Thyroid gland (tissue), 4 donors: Measurements from ENCODE around the gene CYP2A6. TPM values are rescaled to one million over a fixed set of nuclear protein-coding genes. Genes with fewer than 3 reads are reported as not detected.
"Not testable (repeated sequence)": the region's sequence is repeated elsewhere in the genome, so short reads cannot be mapped to it uniquely, and the experiment has no call there.

ENCODE experiments used
- DNase-seq, 2 donors: peaks; one replicate each; pipeline ENCODE4 v3.0.0-alpha.2; 2019
- H3K27ac ChIP-seq, 3 donors: fragments of 200-600 bp; sonication (generic); 1 replicate in 2 of 3; 2 replicates in 1 of 3; pipeline ENCODE4 v1.5.1; 2016 to 2019; ENCODE audit warnings: mild to moderate bottlenecking in 1 of 3, moderate library complexity in 1 of 3
- H3K27me3 ChIP-seq: fragments of 200-600 bp; sonication (generic); one replicate; pipeline ENCODE4 v1.5.1; 2019
- H3K36me3 ChIP-seq, 2 donors: fragments of 200-600 bp; sonication (generic); one replicate each; pipeline ENCODE4 v1.5.1; 2016 to 2019
- H3K4me1 ChIP-seq, 2 donors: fragments of 200-600 bp; sonication (generic); one replicate each; pipeline ENCODE4 v1.5.1; 2017 to 2019
- H3K4me3 ChIP-seq, 3 donors: fragments of 200-600 bp; sonication (generic); replicated peaks in 1 of 3; 1 replicate in 2 of 3; 2 replicates in 1 of 3; pipeline ENCODE4 v1.5.1; 2016; ENCODE audit warnings: mild to moderate bottlenecking in 1 of 3
- H3K9me3 ChIP-seq: fragments of 200-600 bp; sonication (generic); one replicate; pipeline ENCODE4 v1.5.1; 2017
- POLR2A ChIP-seq, 2 donors: fragments of 450-650 bp; IDR thresholded peaks; one replicate each; pipeline ENCODE4 v1.6.1; 2017; ENCODE audit warnings: antibody characterized with exemption in 2 of 2, mild to moderate bottlenecking in 2 of 2, moderate library complexity in 1 of 2
- WGBS, 2 donors: methylation state at CpG; one replicate each; pipeline ENCODE4 v1.1.5; 2017; 5-methylcytosine and 5-hydroxymethylcytosine counted together
- intact Hi-C: fragments of 100-400 bp; cut with DNase I; formaldehyde crosslinking; loops from one replicate; pipeline ENCODE4 v1.15.1; 2023
- total RNA-seq, 4 donors: library from RNA; depleted of rRNA; stranded (reverse); fragments of >200 nt; gene quantifications; one replicate each; pipeline ENCODE4 v1.2.3, GENCODE V29; 2016
- TF ChIP-seq, protein P1 (sequence below), 6 experiments: fragments of 200-600 bp in 3 of 6; fragments of 450-650 bp in 3 of 6; sonication (generic) in 3 of 6; IDR thresholded peaks; one replicate each; pipeline ENCODE4 v1.5.1; 2016 to 2019; ENCODE audit warnings: antibody characterized with exemption in 6 of 6, mild to moderate bottlenecking in 2 of 6, inconsistent platforms in 1 of 6, moderate library complexity in 1 of 6

The CYP2A6 gene
- total RNA-seq, 4 donors from 2014 or later, result not detected

DNA sequence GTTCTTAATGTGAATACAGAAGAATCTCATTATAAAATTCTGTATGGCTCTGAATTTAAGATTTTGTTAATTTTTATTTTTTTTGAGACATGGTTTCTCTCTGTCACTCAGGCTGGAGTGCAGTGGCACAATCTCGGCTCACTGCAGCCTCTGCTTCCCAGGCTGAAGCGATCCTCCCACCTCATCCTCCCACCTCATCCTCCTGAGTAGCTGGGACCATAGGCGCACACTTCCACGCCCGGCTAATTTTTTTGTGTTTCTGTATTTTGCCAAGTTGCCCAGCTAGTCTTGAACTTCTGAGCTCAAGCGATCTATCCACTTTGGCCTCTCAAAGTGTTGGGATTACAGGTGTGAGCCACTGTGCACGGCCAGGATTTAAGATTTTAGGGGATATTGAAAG is 17.5 kb upstream of the CYP2A6 start:
- TF ChIP-seq, protein P1, sequence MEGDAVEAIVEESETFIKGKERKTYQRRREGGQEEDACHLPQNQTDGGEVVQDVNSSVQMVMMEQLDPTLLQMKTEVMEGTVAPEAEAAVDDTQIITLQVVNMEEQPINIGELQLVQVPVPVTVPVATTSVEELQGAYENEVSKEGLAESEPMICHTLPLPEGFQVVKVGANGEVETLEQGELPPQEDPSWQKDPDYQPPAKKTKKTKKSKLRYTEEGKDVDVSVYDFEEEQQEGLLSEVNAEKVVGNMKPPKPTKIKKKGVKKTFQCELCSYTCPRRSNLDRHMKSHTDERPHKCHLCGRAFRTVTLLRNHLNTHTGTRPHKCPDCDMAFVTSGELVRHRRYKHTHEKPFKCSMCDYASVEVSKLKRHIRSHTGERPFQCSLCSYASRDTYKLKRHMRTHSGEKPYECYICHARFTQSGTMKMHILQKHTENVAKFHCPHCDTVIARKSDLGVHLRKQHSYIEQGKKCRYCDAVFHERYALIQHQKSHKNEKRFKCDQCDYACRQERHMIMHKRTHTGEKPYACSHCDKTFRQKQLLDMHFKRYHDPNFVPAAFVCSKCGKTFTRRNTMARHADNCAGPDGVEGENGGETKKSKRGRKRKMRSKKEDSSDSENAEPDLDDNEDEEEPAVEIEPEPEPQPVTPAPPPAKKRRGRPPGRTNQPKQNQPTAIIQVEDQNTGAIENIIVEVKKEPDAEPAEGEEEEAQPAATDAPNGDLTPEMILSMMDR (IDR thresholded peaks at IDR 0.05), result no peak
- TF ChIP-seq POLR2A (IDR thresholded peaks at IDR 0.05), result no peak
- 79 to 81% methylated on average over 7 of the region's 7 CpGs for WGBS, 2 donors
- DNase-seq, result no peak

DNA sequence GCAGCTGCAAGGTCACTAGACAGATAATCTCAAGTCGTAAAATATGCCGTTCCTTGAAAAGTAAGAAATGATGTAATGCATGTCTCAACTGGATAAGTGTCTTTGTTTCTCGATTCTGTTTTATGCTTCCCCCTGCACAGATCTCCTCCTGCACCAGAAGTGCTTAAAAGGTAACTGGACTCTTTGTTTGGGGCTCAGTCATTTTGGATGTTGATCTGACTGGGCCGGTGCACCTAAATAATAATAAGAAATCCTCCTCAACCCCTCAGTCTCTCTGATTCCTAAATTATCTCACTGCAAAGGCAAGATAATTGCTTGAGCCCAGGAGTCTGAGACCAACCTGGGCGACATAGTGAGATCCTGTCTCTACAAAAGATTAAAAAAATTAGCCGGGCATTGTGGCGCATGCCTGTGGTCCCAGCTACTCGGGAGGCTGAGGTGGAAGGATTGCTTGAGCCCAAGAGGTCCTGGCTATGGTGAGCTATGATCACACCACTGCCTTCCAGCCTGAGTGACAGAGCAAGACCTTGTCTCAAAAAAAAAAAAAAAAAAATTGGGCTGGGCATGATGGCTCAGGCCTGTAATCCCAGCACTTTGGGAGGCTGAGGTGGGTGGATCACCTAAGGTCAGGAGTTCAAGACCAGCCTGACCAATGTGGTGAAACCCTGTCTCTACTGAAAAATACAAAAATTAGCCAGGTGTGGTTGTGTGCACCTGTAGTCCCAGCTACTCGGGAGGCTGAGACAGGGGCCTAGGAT is 14.7 kb upstream of the CYP2A6 start:
- DNase-seq, H3K27ac ChIP-seq, H3K27me3 ChIP-seq, H3K4me3 ChIP-seq, intact Hi-C loops, H3K4me1 ChIP-seq, H3K9me3 ChIP-seq, H3K36me3 ChIP-seq: not testable (repeated sequence)
- WGBS, 2 donors, result 76 to 78% methylated on average over 9 of the region's 9 CpGs

More for the DNA sequence above, 17.5 kb upstream of the CYP2A6 start:
- H3K4me3 ChIP-seq, result no peak overlapping the region
- H3K9me3 ChIP-seq, result no peaks in the 10 kb centered on the region
- no peaks in the 10 kb centered on the region for H3K4me1 ChIP-seq
- no peaks in the 10 kb centered on the region for H3K27me3 ChIP-seq
- no peak overlapping the region for H3K27ac ChIP-seq
- intact Hi-C loops, result no loop called here
- no peaks in the 10 kb centered on the region for H3K36me3 ChIP-seq

DNA sequence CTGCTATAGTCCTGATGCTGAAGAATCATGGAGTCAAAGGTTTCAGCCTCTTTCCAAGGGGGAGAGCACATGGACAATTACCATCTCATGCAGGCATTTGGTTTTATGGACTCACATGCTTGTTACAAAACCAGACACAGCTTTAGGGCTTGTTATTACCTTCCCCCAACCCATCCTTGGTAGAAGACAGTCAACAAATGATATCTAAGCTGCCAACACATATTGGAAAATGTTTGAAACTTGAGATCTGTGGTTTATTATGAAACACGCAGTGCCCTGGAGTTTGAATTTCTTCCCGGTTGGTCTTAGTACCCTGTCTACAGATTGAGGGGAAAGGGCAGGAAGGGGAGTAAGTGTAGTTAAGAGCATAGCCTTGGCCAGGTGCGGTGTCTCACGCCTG is 12.5 kb upstream of the CYP2A6 start:
- DNase-seq, result no peak
- H3K4me1 ChIP-seq, result no peaks in the 10 kb centered on the region
- TF ChIP-seq, protein P1 (IDR thresholded peaks at IDR 0.05), result no peak
- no peak for TF ChIP-seq POLR2A (IDR thresholded peaks at IDR 0.05)
- 87 to 93% methylated on average over 4 of the region's 4 CpGs for WGBS, 2 donors
- H3K9me3 ChIP-seq, result no peaks in the 10 kb centered on the region
- no peak overlapping the region for H3K27ac ChIP-seq
- H3K36me3 ChIP-seq, result no peaks in the 10 kb centered on the region
- no peak overlapping the region for H3K4me3 ChIP-seq
- H3K27me3 ChIP-seq, result no peaks in the 10 kb centered on the region
- intact Hi-C loops, result no loop called here

DNA sequence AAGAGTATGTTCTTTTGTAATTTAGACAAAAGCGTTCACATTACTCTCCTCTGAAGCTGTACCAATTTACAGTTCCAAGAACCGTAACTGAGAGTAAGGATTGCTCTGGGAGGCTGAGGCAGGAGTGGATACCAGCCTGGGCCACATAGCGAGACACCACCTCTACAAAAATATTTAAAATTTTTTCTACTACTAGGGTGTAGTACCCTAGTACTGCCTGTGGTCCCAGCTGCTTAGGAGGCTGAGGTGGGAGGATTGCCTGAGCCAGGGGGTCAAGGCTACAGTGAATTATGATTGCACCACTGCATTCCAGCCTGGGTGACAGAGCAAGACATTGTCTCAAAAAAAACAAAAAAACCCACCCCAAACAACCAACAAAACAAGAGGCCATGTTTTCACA is 12.1 kb upstream of the CYP2A6 start:
- Histone ChIP-seq H3K27me3 (no peaks in the 10 kb centered on the region), H3K4me3 (no peak overlapping the region), H3K27ac (no peak overlapping the region), H3K9me3 (no peaks in the 10 kb centered on the region), H3K36me3 (no peaks in the 10 kb centered on the region), H3K4me1 (no peaks in the 10 kb centered on the region)
- WGBS, 2 donors, result 88 to 91% methylated on average over 3 of the region's 3 CpGs
- no peak for TF ChIP-seq POLR2A (IDR thresholded peaks at IDR 0.05)
- TF ChIP-seq, protein P1 (IDR thresholded peaks at IDR 0.05), result no peak
- intact Hi-C loops, result no loop called here
- DNase-seq, result no peak

DNA sequence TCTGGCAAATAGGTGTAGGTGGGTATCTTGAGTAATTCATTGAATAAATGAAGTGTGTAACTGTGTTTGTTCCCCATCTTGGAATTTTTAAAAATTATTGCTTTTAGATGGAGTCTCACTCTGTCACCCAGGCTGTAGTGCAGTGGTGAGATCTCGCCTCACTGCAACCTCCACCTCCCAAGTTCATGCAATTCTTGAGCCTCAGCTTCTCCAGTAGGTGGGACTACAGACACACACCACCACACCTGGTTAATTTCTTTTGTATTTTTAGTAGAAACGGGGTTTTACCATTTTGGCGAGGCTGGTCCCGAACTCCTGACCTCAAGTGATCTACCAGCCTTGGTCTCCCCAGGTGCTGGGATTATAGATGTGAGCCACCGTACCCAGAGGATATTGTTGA is 7.9 kb upstream of the CYP2A6 start:
- Histone ChIP-seq H3K4me3 (no peak overlapping the region), H3K4me1 (no peaks in the 10 kb centered on the region), H3K27ac (no peak overlapping the region), H3K27me3 (no peaks in the 10 kb centered on the region), H3K36me3 (no peaks in the 10 kb centered on the region), H3K9me3 (no peaks in the 10 kb centered on the region)
- intact Hi-C loops, result no loop called here
- 69 to 83% methylated on average over 4 to 5 of the region's 5 CpGs for WGBS, 2 donors
- no peak for DNase-seq
- TF ChIP-seq, protein P1 (IDR thresholded peaks at IDR 0.05), result no peak
- TF ChIP-seq POLR2A (IDR thresholded peaks at IDR 0.05), result no peak

DNA sequence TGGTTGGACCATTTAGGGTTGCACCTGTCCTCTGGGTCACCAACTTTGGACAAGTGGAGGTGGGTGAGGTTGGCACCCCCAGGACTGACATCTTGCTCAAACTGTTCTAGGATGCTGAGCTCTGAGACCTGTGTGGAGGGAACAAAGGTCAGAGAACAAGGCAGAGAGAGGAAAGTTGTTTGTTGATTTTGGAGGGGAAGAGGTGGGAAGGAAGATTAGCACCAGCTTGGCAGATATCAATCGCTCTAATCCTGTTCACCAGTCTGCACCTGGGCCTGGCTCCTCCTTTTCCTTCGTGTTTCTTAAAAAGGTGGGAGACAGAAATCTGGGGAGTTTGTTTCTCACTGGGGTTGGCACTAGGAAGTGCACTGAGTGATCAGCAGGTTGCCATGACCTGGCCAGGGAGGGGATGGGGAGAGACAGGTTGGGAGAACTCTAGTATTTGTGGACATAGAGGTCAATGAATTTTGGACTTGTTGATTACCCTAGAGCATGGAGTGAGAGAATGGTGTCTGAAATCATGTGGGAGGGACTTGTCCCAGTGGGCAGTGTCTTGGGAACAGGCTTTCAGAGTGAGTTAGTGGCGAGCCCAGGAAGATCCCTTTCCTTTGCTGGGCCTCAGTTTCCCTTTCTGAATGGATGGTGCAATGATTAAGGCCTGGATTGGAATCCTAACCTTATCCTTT is 2.4 kb upstream of the CYP2A6 start:
- H3K36me3 ChIP-seq, intact Hi-C loops, H3K27ac ChIP-seq, H3K27me3 ChIP-seq, H3K4me3 ChIP-seq, DNase-seq, H3K4me1 ChIP-seq, H3K9me3 ChIP-seq: not testable (repeated sequence)
- WGBS, 2 donors, result 23 to 26% methylated on average over 2 of the region's 3 CpGs

DNA sequence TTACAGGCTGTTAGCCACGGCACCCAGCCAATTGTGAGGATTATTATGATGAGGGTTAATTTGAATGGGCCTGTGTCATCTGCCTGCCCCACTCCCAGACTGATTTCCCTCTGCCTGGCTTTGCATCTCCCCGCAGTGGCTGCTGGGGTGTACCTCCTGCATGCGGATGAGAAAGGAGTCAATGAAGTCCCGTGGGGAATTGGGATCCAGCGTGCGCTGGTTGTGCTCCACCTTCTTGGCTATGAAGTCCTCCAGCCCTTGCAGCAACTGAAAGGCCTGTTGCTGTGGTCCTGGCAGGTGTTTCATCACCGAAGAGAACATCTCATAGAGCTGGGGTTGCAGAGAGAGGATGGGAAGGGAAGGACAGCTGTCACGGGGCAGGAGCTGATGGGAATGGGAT is 3.5 kb downstream of the CYP2A6 start:
- H3K27me3 ChIP-seq, intact Hi-C loops: not testable (repeated sequence)

DNA sequence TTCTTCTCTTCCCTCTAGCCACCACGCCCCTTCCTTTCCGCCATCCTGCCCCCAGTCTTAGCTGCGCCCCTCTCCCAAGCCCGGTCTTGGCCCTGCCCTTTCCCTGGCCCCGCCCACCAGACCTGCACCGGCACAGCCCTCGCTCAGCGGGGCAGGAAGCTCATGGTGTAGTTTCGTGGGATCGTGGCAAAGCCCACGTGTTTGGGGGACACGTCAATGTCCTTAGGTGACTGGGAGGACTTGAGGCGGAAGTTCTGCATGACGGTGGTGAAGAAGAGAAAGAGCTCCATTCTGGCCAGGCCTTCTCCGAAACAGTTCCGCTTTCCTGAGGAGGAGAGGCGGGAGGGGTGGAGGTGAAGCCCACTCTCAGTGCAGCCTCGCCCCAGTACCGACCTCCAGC is 6.6 kb downstream of the CYP2A6 start:
- H3K27ac ChIP-seq, H3K9me3 ChIP-seq, intact Hi-C loops, H3K4me1 ChIP-seq, H3K36me3 ChIP-seq, H3K27me3 ChIP-seq, H3K4me3 ChIP-seq: not testable (repeated sequence)
- DNase-seq, result peak; percentile 22 to 31
- WGBS, 2 donors, result 2 to 3% methylated on average over 6 to 14 of the region's 19 CpGs

More for the DNA sequence above, 3.5 kb downstream of the CYP2A6 start:
- 81 to 84% methylated on average over 7 to 8 of the region's 8 CpGs for WGBS, 2 donors
- not testable (repeated sequence) for H3K36me3 ChIP-seq, DNase-seq, H3K4me1 ChIP-seq, H3K9me3 ChIP-seq, H3K4me3 ChIP-seq, H3K27ac ChIP-seq
